HUES6 (cell line): ENCODE results near the gene PTPN4.

Source experiments
- H3K27ac ChIP-seq: 2 replicates; pipeline ENCODE4 v1.7.0; 2013; ENCODE audit warnings: low read depth, mild to moderate bottlenecking, low read length, inconsistent platforms
- H3K27me3 ChIP-seq: 2 replicates; pipeline ENCODE4 v1.6.1; 2013; ENCODE audit warnings: low read length; ENCODE audit not compliant: control insufficient read depth, insufficient read depth
- H3K36me3 ChIP-seq: 2 replicates; pipeline ENCODE4 v1.6.1; 2013; ENCODE audit warnings: low read length; ENCODE audit not compliant: control insufficient read depth, insufficient read depth
- H3K4me1 ChIP-seq: 2 replicates; pipeline ENCODE4 v1.6.1; 2013; ENCODE audit warnings: low read length; ENCODE audit not compliant: control insufficient read depth, insufficient read depth
- H3K4me3 ChIP-seq: 2 replicates; pipeline ENCODE4 v1.5.1; 2013; ENCODE audit warnings: low read depth, low read length
- H3K9ac ChIP-seq: one replicate; pipeline ENCODE4 v1.6.1; 2013; ENCODE audit warnings: mild to moderate bottlenecking, low read length
- H3K9me3 ChIP-seq: 2 replicates; pipeline ENCODE4 v1.6.1; 2013; ENCODE audit warnings: low read depth, low read length; ENCODE audit not compliant: control insufficient read depth, insufficient read depth

PTPN4 gene

GRCh38 chr2:119766944-119767343 is 7.2 kb downstream of the PTPN4 start:
- H3K4me1 ChIP-seq, result peaks cover 36% of the 10 kb centered on the region
- no peak overlapping the region for H3K4me3 ChIP-seq
- H3K36me3 ChIP-seq, result 0 out of 2 replicates have a peak, but pooled peaks cover 2% of the 10 kb centered on the region
- H3K27ac ChIP-seq, result no peak overlapping the region
- no peaks in the 10 kb centered on the region for H3K27me3 ChIP-seq
- H3K9ac ChIP-seq, result no peak overlapping the region
- no peaks in the 10 kb centered on the region for H3K9me3 ChIP-seq

DNA sequence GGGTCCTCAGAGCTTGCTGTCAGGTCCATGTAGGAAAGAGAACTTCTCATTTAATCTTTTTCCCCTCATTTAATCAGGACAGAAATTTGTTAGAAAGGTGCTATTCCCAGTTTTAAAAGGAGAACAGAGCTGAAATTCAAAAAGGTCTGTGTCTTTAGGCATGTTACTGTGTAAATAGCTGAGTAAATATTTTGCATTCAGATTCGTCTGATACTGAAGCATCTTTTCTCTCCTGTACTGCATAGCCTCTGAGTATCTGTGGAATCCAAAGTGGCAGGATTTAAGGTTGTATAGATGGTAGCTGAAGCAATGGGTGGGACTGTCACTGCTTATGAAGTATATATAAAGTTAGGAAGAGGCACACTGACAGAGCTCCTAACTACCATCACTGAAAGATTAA is 9.0 kb downstream of the PTPN4 start:
- no peak overlapping the region for H3K9ac ChIP-seq
- no peaks in the 10 kb centered on the region for H3K9me3 ChIP-seq
- peaks cover 27% of the 10 kb centered on the region for H3K4me1 ChIP-seq
- no peaks in the 10 kb centered on the region for H3K27me3 ChIP-seq
- no peak overlapping the region for H3K27ac ChIP-seq
- H3K36me3 ChIP-seq, result 0 out of 2 replicates have a peak, but pooled peaks cover 2% of the 10 kb centered on the region
- H3K4me3 ChIP-seq, result no peak overlapping the region

- H3K4me1 ChIP-seq, result peaks cover 20% of the 10 kb centered on the region
- no peak overlapping the region for H3K4me3 ChIP-seq
- H3K27me3 ChIP-seq, result no peaks in the 10 kb centered on the region
- no peak overlapping the region for H3K9ac ChIP-seq
- no peaks in the 10 kb centered on the region for H3K9me3 ChIP-seq
- H3K27ac ChIP-seq, result no peak overlapping the region
- H3K36me3 ChIP-seq, result 0 out of 2 replicates have a peak, but pooled peaks cover 2% of the 10 kb centered on the region
Observed at GRCh38 chr2:119769645-119770044, 9.9 kb downstream of the PTPN4 start.

GRCh38 chr2:119771331-119771730 is 11.6 kb downstream of the PTPN4 start:
- H3K4me3 ChIP-seq, result no peak overlapping the region
- H3K9me3 ChIP-seq, result no peaks in the 10 kb centered on the region
- no peak overlapping the region for H3K27ac ChIP-seq
- H3K36me3 ChIP-seq, result 0 out of 2 replicates have a peak, but pooled peaks cover 2% of the 10 kb centered on the region
- peaks cover 4% of the 10 kb centered on the region for H3K4me1 ChIP-seq
- no peaks in the 10 kb centered on the region for H3K27me3 ChIP-seq
- no peak overlapping the region for H3K9ac ChIP-seq

DNA sequence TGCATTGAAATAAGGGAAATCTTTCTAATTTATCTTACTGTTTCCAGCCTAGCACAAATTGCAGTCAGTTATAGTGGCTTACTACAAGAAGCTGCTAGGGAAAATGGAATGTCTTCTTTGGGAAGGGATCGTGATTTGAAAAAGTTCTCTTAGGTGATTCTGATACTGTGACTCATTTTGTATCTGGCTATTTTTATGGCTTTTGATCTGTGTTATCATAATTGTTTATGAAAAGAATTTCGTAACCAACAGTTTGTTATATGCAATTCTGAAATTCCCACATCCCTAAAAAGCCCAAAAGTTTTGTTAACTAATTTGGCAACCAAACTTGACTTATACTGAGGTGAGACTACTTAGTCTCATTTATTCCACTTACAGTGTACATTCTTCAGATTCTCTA is 12.4 kb downstream of the PTPN4 start:
- Histone ChIP-seq H3K27ac (no peak overlapping the region), H3K9ac (no peak overlapping the region), H3K4me3 (no peak overlapping the region), H3K27me3 (no peaks in the 10 kb centered on the region), H3K36me3 (0 out of 2 replicates have a peak, but pooled peaks cover 2% of the 10 kb centered on the region), H3K4me1 (no peaks in the 10 kb centered on the region; the same call in 1 of the 2 replicates), H3K9me3 (no peaks in the 10 kb centered on the region)

DNA sequence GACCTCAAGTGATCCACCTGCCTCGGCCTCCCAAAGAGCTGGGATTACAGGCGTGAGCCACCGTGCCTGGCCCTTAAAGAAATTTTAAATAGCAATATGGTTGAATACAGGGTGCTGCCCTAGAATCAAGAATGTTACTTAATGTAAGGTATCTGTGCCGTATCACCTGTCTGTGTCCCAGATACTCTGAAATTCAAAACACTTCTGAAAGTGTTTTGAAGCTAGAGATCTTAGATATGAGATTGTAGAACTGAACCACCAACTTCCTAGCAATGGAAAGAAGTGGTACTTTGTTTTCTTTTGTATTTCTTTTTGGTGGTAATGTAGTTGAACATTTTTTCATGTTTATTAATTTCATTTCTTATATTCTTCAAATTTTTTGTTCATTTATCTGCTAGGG is 13.0 kb downstream of the PTPN4 start:
- Histone ChIP-seq H3K9ac (no peak overlapping the region), H3K4me3 (no peak overlapping the region), H3K27ac (no peak overlapping the region), H3K27me3 (no peaks in the 10 kb centered on the region), H3K4me1 (no peaks in the 10 kb centered on the region; the same call in 1 of the 2 replicates), H3K36me3 (0 out of 2 replicates have a peak, but pooled peaks cover 2% of the 10 kb centered on the region), H3K9me3 (no peaks in the 10 kb centered on the region)

- Histone ChIP-seq H3K27me3 (no peaks in the 10 kb centered on the region), H3K9ac (no peak overlapping the region), H3K27ac (no peak overlapping the region), H3K36me3 (0 out of 2 replicates have a peak, but pooled peaks cover 2% of the 10 kb centered on the region), H3K4me3 (no peak overlapping the region), H3K4me1 (no peaks in the 10 kb centered on the region; the same call in 1 of the 2 replicates), H3K9me3 (no peaks in the 10 kb centered on the region)
Observed at GRCh38 chr2:119774026-119774425, 14.3 kb downstream of the PTPN4 start.

DNA sequence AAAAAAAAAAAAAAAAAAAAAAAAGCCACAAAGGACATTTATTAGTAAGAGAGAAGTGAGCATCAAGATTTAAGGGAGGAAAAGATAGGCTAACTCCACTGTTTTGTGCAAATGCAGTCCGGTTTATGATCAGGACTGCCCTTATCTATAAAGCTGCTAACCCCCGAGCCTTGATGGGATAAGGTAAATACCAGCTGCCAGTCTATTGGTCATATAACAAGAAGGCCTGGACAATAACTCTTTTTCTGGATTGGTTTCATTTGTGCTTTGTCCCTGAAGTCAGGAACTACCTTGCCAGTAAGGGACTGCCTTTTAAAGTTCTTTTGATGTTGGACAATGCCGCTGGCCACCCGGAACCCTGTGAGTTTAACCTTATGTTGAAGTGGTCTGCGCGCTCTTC is 15.4 kb downstream of the PTPN4 start:
- Histone ChIP-seq H3K27me3 (no peaks in the 10 kb centered on the region), H3K27ac (no peak overlapping the region), H3K9me3 (no peaks in the 10 kb centered on the region), H3K4me3 (no peak overlapping the region), H3K4me1 (no peaks in the 10 kb centered on the region; the same call in 1 of the 2 replicates), H3K36me3 (0 out of 2 replicates have a peak, but pooled peaks cover 2% of the 10 kb centered on the region), H3K9ac (no peak overlapping the region)

DNA sequence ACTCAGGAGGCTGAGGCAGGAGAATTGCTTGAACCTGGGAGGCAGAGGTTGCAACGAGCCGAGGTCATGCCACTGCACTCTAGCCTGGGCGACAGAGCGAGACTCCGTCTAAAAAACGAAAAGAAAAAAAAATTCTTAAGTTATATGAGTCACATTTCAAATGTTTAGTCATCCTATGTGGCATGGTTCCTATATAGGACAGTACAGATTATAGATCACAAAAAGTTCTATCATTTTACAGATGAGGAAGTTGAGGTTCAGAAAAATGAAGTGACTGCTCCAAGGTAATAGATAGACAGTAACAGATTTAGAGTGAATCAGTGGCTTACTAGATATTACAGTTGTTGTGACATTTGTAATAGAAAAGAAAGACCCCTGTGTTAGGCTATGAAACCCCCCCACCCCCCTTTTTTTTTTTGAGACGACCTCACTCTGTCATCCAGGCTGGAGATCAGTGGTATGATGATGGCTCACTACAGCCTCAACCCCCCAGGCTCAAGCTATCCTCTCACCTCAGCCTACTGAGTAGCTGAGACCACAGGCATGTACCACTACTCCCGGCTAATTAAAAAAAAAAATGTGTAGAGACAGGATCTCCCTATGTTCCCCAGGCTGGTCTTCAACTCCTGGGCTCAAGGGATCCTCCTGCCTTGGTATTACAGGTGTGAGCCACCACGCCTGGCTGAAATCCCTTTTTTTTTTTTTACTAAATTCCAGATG is 22.7 kb downstream of the PTPN4 start:
- Histone ChIP-seq H3K27ac (no peak overlapping the region), H3K36me3 (no peaks in the 10 kb centered on the region), H3K9ac (no peak overlapping the region)

GRCh38 chr2:119784876-119785275 is 25.2 kb downstream of the PTPN4 start:
- Histone ChIP-seq H3K27me3 (no peaks in the 10 kb centered on the region), H3K27ac (no peak overlapping the region), H3K4me1 (no peaks in the 10 kb centered on the region), H3K4me3 (no peak overlapping the region), H3K9ac (no peak overlapping the region), H3K9me3 (peaks cover 11% of the 10 kb centered on the region; the same call in 1 of the 2 replicates), H3K36me3 (no peaks in the 10 kb centered on the region)

More for the DNA sequence above, 22.7 kb downstream of the PTPN4 start:
- Histone ChIP-seq H3K4me1 (no peaks in the 10 kb centered on the region), H3K4me3 (no peak overlapping the region), H3K27me3 (no peaks in the 10 kb centered on the region), H3K9me3 (no peaks in the 10 kb centered on the region)

DNA sequence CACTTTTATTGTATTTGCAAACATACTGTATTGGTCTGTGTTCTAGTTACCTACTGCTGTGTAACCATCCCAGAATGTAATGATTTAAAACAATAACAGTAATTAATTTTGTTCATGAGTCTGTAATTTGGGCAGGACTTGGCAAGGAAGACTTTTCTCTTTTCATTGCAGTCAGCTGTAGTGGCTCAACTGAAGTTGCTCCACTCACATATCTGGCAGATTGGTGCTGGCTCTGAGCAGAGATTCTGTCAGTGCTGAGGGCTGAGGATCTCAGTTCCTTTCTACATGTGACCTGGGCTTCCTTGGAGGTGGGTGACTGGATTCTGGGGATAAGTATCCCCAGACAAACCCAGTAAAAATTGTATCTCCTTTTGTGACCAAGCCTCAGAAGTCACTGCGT is 26.6 kb downstream of the PTPN4 start:
- Histone ChIP-seq H3K4me1 (no peaks in the 10 kb centered on the region), H3K9ac (no peak overlapping the region), H3K9me3 (peaks cover 22% of the 10 kb centered on the region; the same call in 1 of the 2 replicates), H3K27ac (no peak overlapping the region), H3K36me3 (no peaks in the 10 kb centered on the region), H3K4me3 (no peak overlapping the region), H3K27me3 (no peaks in the 10 kb centered on the region)
